Stimulated activated CD8-positive, alpha-beta memory T cell treated with anti-CD3 and anti-CD28 coated beads, Interleukin-12 subunit alpha, Interleukin-12 subunit beta, amount 100 ng/mL, for 1 hour (primary cell): ENCODE data around the gene TCEA2.
A peak's percentile ranks its signal among the peaks of the same experiment; 100 is the strongest.

ENCODE experiments used
- DNase-seq: peaks from one replicate; pipeline ENCODE4 v3.0.0-alpha.2; 2020; ENCODE audit warnings: low read depth

Gene TCEA2

GRCh38 chr20:64093013-64093503 is 30.1 kb downstream of the TCEA2 start:
- DNase-seq, result no peak

GRCh38 chr20:64095455-64095854 is 32.5 kb downstream of the TCEA2 start:
- no peak for DNase-seq

- DNase-seq, result no peak
Observed at GRCh38 chr20:64095927-64096326, 32.9 kb downstream of the TCEA2 start.

- DNase-seq, result no peak
Observed at GRCh38 chr20:64096535-64096934, 33.5 kb downstream of the TCEA2 start.

- no peak for DNase-seq
Observed at GRCh38 chr20:64098471-64099013, 35.5 kb downstream of the TCEA2 start.

- DNase-seq, result no peak
Observed at GRCh38 chr20:64099086-64099786, 36.2 kb downstream of the TCEA2 start.

GRCh38 chr20:64099880-64100565 is 37.0 kb downstream of the TCEA2 start:
- no peak for DNase-seq

- DNase-seq, result no peak
Observed at GRCh38 chr20:64100566-64100888, 37.5 kb downstream of the TCEA2 start.

GRCh38 chr20:64100946-64101688 is 38.1 kb downstream of the TCEA2 start:
- DNase-seq, result no peak

- peak; percentile 48 for DNase-seq
Observed at GRCh38 chr20:64101731-64102621, 39.0 kb downstream of the TCEA2 start.

- no peak for DNase-seq
Observed at GRCh38 chr20:64102647-64103354, 39.8 kb downstream of the TCEA2 start.

- DNase-seq, result no peak
Observed at GRCh38 chr20:64103871-64104666, 41.1 kb downstream of the TCEA2 start.

- no peak for DNase-seq
Observed at GRCh38 chr20:64104667-64105451, 41.9 kb downstream of the TCEA2 start.

- DNase-seq, result no peak
Observed at GRCh38 chr20:64105846-64106434, 42.9 kb downstream of the TCEA2 start.

GRCh38 chr20:64106435-64106961 is 43.5 kb downstream of the TCEA2 start:
- DNase-seq, result no peak

GRCh38 chr20:64106981-64107735 is 44.2 kb downstream of the TCEA2 start, which contains the start of gene NPBWR2:
TSS of gene NPBWR2 (minus strand) at chr20:64107565. CDS start at chr20:64106831, 734 bp downstream.
- DNase-seq, result no peak

GRCh38 chr20:64107736-64108457 is 44.9 kb downstream of the TCEA2 start:
- DNase-seq, result no peak
